ENCODE data around the gene ARHGEF11.

ARHGEF11 gene

GRCh38 chr1:156912861-156913808, 132.4 kb downstream of the ARHGEF11 start:
- FAIRE-seq (no peak), DNase-seq (ENCODE audit: insufficient read length, low spot score) (no peak)

- FAIRE-seq = no peak
Observed at GRCh38 chr1:156912310-156912709, 133.2 kb downstream of the ARHGEF11 start.

GRCh38 chr1:156911577-156912298, 133.8 kb downstream of the ARHGEF11 start:
- DNase-seq (ENCODE audit: insufficient read length, low spot score) = no peak
- no peak for FAIRE-seq

More at GRCh38 chr1:156912310-156912709, 133.2 kb downstream of the ARHGEF11 start:
- no peak for DNase-seq (ENCODE audit: insufficient read length, low spot score)

GRCh38 chr1:156910309-156910782, 135.2 kb downstream of the ARHGEF11 start:
- no peak for FAIRE-seq
- DNase-seq (ENCODE audit: insufficient read length, low spot score) = peak; percentile 72

- no peak for DNase-seq (ENCODE audit: insufficient read length, low spot score)
- no peak for FAIRE-seq
Observed at GRCh38 chr1:156909671-156910070, 135.9 kb downstream of the ARHGEF11 start.

GRCh38 chr1:156908955-156909354, 136.6 kb downstream of the ARHGEF11 start:
- no peak for FAIRE-seq
- DNase-seq (ENCODE audit: insufficient read length, low spot score) = no peak

GRCh38 chr1:156908541-156908940, 137.0 kb downstream of the ARHGEF11 start:
- FAIRE-seq (no peak), DNase-seq (ENCODE audit: insufficient read length, low spot score) (no peak)

GRCh38 chr1:156906206-156906906, 139.2 kb downstream of the ARHGEF11 start:
- DNase-seq (ENCODE audit: insufficient read length, low spot score) (no peak), FAIRE-seq (no peak)

- no peak for DNase-seq (ENCODE audit: insufficient read length, low spot score)
- FAIRE-seq = no peak
Observed at GRCh38 chr1:156905651-156906050, 139.9 kb downstream of the ARHGEF11 start.

GRCh38 chr1:156905176-156905575, 140.4 kb downstream of the ARHGEF11 start:
- no peak for DNase-seq (ENCODE audit: insufficient read length, low spot score)
- FAIRE-seq = no peak

GRCh38 chr1:156904187-156904959, 141.2 kb downstream of the ARHGEF11 start:
- FAIRE-seq = no peak
- DNase-seq (ENCODE audit: insufficient read length, low spot score) = no peak

- no peak for DNase-seq (ENCODE audit: insufficient read length, low spot score)
- no peak for FAIRE-seq
Observed at GRCh38 chr1:156903328-156904091, 142.0 kb downstream of the ARHGEF11 start.

GRCh38 chr1:156901966-156902915, 143.3 kb downstream of the ARHGEF11 start:
- DNase-seq (ENCODE audit: insufficient read length, low spot score) (no peak), FAIRE-seq (no peak)

- DNase-seq (ENCODE audit: insufficient read length, low spot score) (no peak), FAIRE-seq (no peak)
Observed at GRCh38 chr1:156901590-156901900, 144.0 kb downstream of the ARHGEF11 start.

- DNase-seq (ENCODE audit: insufficient read length, low spot score) (no peak), FAIRE-seq (no peak)
Observed at GRCh38 chr1:156900896-156901589, 144.5 kb downstream of the ARHGEF11 start.

GRCh38 chr1:156899956-156900718, 145.4 kb downstream of the ARHGEF11 start:
- no peak for FAIRE-seq
- no peak for DNase-seq (ENCODE audit: insufficient read length, low spot score)

- FAIRE-seq = no peak
Observed at GRCh38 chr1:156898971-156899664, 146.4 kb downstream of the ARHGEF11 start.

More at GRCh38 chr1:156898971-156899664, 146.4 kb downstream of the ARHGEF11 start:
- no peak for DNase-seq (ENCODE audit: insufficient read length, low spot score)

Data from GM19239 (cell line).